GM12891 (cell line): Measurements from ENCODE around the gene NAIF1.

Source experiments
- POLR2A ChIP-seq: IDR thresholded peaks from 2 replicates; pipeline ENCODE4 v1.6.1; 2011; ENCODE audit warnings: low read depth, low read length, control low read depth
- POLR2AphosphoS5 ChIP-seq: IDR thresholded peaks from 2 replicates; pipeline ENCODE4 v1.6.1; 2011; ENCODE audit warnings: low read depth, low read length, control low read depth

- TF ChIP-seq POLR2A = no peak
- TF ChIP-seq POLR2AphosphoS5 = no peak
These were observed 15.0 kb downstream of the NAIF1 start for GRCh38 chr9:128051932-128052709.
